Suprapubic skin (tissue), 4 donors: Measurements from ENCODE around the gene RCOR2. TPM values are rescaled to one million over a fixed set of nuclear protein-coding genes. Genes with fewer than 3 reads are reported as not detected.

ENCODE experiments used
- DNase-seq, 2 donors: peaks; one replicate each; pipeline ENCODE4 v3.0.0-alpha.2; 2019; ENCODE audit warnings: low spot score in 2 of 2
- H3K27ac ChIP-seq: fragments of 200-600 bp; sonication (generic); one replicate; pipeline ENCODE4 v1.5.1; 2019
- H3K27me3 ChIP-seq: fragments of 200-600 bp; sonication (generic); one replicate; pipeline ENCODE4 v1.5.1; 2019
- H3K36me3 ChIP-seq: fragments of 200-600 bp; sonication (generic); one replicate; pipeline ENCODE4 v1.5.1; 2019
- H3K4me1 ChIP-seq: fragments of 200-600 bp; sonication (generic); one replicate; pipeline ENCODE4 v1.5.1; 2019
- H3K4me3 ChIP-seq: fragments of 200-600 bp; sonication (generic); one replicate; pipeline ENCODE4 v1.5.1; 2019; ENCODE audit warnings: mild to moderate bottlenecking
- H3K9me3 ChIP-seq: fragments of 200-600 bp; sonication (generic); one replicate; pipeline ENCODE4 v1.5.1; 2019
- EP300 ChIP-seq: sonication (generic); formaldehyde crosslinking; IDR thresholded peaks from one replicate; pipeline ENCODE4 v1.6.1; 2017; ENCODE audit warnings: antibody characterized with exemption
- POLR2A ChIP-seq, 2 donors: fragments of 450-650 bp; IDR thresholded peaks; one replicate each; pipeline ENCODE4 v1.6.1; 2017; ENCODE audit warnings: antibody characterized with exemption in 2 of 2, mild to moderate bottlenecking in 2 of 2, moderate library complexity in 2 of 2
- POLR2AphosphoS5 ChIP-seq, 3 donors: sonication (generic); formaldehyde crosslinking; IDR thresholded peaks; one replicate each; pipeline ENCODE4 v1.6.1; 2017; ENCODE audit warnings: antibody characterized with exemption in 3 of 3
- WGBS: methylation state at CpG from one replicate; pipeline ENCODE4 v1.1.5; 2018; 5-methylcytosine and 5-hydroxymethylcytosine counted together
- total RNA-seq, 4 donors: library from RNA; depleted of rRNA; stranded (reverse); fragments of >200 nt; gene quantifications; one replicate each; pipeline ENCODE4 v1.1.0, GENCODE V29; 2016
- TF ChIP-seq, protein P1 (sequence below), 2 donors: fragments of 200-600 bp in 1 of 2; fragments of 450-650 bp in 1 of 2; sonication (generic) in 1 of 2; IDR thresholded peaks; one replicate each; pipeline ENCODE4 v1.5.1; 2016 to 2019; ENCODE audit warnings: antibody characterized with exemption in 2 of 2, mild to moderate bottlenecking in 1 of 2, moderate library complexity in 1 of 2

Gene RCOR2
- total RNA-seq, 4 donors from 2014 or later = 0.21 to 0.34 TPM; not detected in 2

- DNase-seq = no peak
- H3K4me3 ChIP-seq = peak overlapping the region; percentile 1
- WGBS = 65% methylated on average over 20 of the region's 20 CpGs
- peaks cover 41% of the 10 kb centered on the region for H3K36me3 ChIP-seq
- peaks cover 17% of the 10 kb centered on the region for H3K4me1 ChIP-seq
- peak overlapping the region; percentile 59 for H3K27ac ChIP-seq
- H3K27me3 ChIP-seq = no peaks in the 10 kb centered on the region
- no peaks in the 10 kb centered on the region for H3K9me3 ChIP-seq
- TF ChIP-seq POLR2A (IDR thresholded peaks at IDR 0.05) = no peak
Measured at GRCh38 chr11:63951779-63952536, 35.0 kb upstream of the RCOR2 start.

- H3K27me3 ChIP-seq = no peaks in the 10 kb centered on the region
- peak overlapping the region; percentile 6 for H3K4me3 ChIP-seq
- peaks cover 9% of the 10 kb centered on the region for H3K36me3 ChIP-seq
- no peaks in the 10 kb centered on the region for H3K9me3 ChIP-seq
- DNase-seq = peak in 1 of 2 donors; percentile 87
- H3K4me1 ChIP-seq = peaks cover 24% of the 10 kb centered on the region
- 20% methylated on average over 14 of the region's 14 CpGs for WGBS
- H3K27ac ChIP-seq = peak overlapping the region; percentile 71
- TF ChIP-seq POLR2A (IDR thresholded peaks at IDR 0.05) (no peak), POLR2AphosphoS5 (IDR thresholded peaks at IDR 0.05) (peak in 1 of 3 donors; percentile 36), EP300 (no peak)
- TF ChIP-seq, protein P1, sequence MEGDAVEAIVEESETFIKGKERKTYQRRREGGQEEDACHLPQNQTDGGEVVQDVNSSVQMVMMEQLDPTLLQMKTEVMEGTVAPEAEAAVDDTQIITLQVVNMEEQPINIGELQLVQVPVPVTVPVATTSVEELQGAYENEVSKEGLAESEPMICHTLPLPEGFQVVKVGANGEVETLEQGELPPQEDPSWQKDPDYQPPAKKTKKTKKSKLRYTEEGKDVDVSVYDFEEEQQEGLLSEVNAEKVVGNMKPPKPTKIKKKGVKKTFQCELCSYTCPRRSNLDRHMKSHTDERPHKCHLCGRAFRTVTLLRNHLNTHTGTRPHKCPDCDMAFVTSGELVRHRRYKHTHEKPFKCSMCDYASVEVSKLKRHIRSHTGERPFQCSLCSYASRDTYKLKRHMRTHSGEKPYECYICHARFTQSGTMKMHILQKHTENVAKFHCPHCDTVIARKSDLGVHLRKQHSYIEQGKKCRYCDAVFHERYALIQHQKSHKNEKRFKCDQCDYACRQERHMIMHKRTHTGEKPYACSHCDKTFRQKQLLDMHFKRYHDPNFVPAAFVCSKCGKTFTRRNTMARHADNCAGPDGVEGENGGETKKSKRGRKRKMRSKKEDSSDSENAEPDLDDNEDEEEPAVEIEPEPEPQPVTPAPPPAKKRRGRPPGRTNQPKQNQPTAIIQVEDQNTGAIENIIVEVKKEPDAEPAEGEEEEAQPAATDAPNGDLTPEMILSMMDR (IDR thresholded peaks at IDR 0.05) = peak; percentile 79 to 83
Measured at GRCh38 chr11:63945477-63946163, 28.7 kb upstream of the RCOR2 start.

DNA sequence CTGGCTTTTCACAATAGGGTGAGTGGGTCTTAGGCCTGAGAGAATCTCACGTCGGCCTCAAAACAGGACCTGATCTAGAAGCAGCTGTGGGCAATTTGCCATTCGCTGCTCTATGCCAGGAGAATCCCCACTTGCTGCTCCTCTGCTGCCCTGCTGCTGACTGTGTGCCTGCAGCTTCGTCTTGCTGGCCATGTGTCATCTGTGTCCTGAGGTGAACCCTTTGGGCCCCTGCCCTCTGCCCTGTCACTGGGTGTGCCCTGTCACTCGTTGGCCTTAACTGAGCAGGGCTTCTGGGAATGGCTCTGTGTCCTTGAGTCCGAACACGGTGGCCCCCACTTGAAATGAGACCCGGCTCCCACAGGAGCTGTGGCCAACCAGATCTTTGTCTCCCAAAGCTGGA, 28.0 kb upstream of the RCOR2 start:
- no peak for DNase-seq
- Histone ChIP-seq H3K27ac (peak overlapping the region; percentile 71), H3K4me3 (peak overlapping the region; percentile 6), H3K9me3 (no peaks in the 10 kb centered on the region), H3K36me3 (peaks cover 9% of the 10 kb centered on the region), H3K4me1 (peaks cover 29% of the 10 kb centered on the region), H3K27me3 (no peaks in the 10 kb centered on the region)
- TF ChIP-seq POLR2AphosphoS5 (IDR thresholded peaks at IDR 0.05) = no peak
- no peak for TF ChIP-seq POLR2A (IDR thresholded peaks at IDR 0.05)
- TF ChIP-seq, protein P1 (IDR thresholded peaks at IDR 0.05) = no peak
- no peak for TF ChIP-seq EP300
- 61% methylated on average over 8 of the region's 8 CpGs for WGBS

DNA sequence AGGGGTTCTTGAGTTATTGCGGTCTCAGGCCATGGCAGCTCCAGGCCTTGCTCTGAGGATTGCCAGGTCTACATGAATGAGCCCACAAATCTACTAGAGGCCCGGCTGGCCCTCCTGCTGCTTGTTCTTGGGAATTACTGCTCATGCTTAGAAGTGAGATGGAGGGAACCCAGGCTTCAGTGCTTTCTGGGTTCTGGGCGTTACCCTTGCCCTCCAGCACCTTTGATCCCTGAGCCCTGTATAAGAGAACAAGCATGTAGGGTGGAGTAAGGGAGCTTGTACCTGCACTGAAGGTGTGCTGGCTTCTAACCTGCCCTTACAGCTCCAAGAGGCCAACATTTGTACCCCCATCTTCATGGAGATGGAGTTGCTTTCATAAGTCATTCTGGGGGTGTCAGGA, 25.8 kb upstream of the RCOR2 start:
- H3K4me1 ChIP-seq = peaks cover 45% of the 10 kb centered on the region
- WGBS = 91% methylated on average over 2 of the region's 3 CpGs
- DNase-seq = no peak

GRCh38 chr11:63941901-63942300, 24.9 kb upstream of the RCOR2 start:
- no peaks in the 10 kb centered on the region for H3K27me3 ChIP-seq
- H3K4me3 ChIP-seq = no peak overlapping the region
- H3K4me1 ChIP-seq = peaks cover 45% of the 10 kb centered on the region
- H3K9me3 ChIP-seq = no peaks in the 10 kb centered on the region
- no peak for DNase-seq
- H3K36me3 ChIP-seq = peaks cover under 1% of the 10 kb centered on the region
- WGBS = 81% methylated on average over 4 of the region's 4 CpGs
- no peak overlapping the region for H3K27ac ChIP-seq
- TF ChIP-seq POLR2AphosphoS5 (IDR thresholded peaks at IDR 0.05) (no peak), EP300 (no peak), POLR2A (IDR thresholded peaks at IDR 0.05) (no peak)
- TF ChIP-seq, protein P1 (IDR thresholded peaks at IDR 0.05) = no peak

More for the DNA sequence above, 25.8 kb upstream of the RCOR2 start:
- TF ChIP-seq POLR2AphosphoS5 (IDR thresholded peaks at IDR 0.05) (no peak), EP300 (no peak), POLR2A (IDR thresholded peaks at IDR 0.05) (no peak)
- TF ChIP-seq, protein P1 (IDR thresholded peaks at IDR 0.05) = no peak
- H3K36me3 ChIP-seq = peaks cover 6% of the 10 kb centered on the region
- no peaks in the 10 kb centered on the region for H3K9me3 ChIP-seq
- H3K27ac ChIP-seq = no peak overlapping the region
- no peak overlapping the region for H3K4me3 ChIP-seq
- H3K27me3 ChIP-seq = no peaks in the 10 kb centered on the region
